VCaP (cell line): ENCODE measurements around the gene PDCD11.

Experiments used
- H3K27ac ChIP-seq: fragments of 450-650 bp; 2 replicates; pipeline ENCODE4 v1.5.1; 2017
- TF ChIP-seq, protein P1 (sequence below): fragments of 450-650 bp; conservative IDR thresholded peaks from 2 replicates; pipeline ENCODE4 v1.5.1; 2017; ENCODE audit warnings: mild to moderate bottlenecking, moderate library complexity

PDCD11 gene

DNA sequence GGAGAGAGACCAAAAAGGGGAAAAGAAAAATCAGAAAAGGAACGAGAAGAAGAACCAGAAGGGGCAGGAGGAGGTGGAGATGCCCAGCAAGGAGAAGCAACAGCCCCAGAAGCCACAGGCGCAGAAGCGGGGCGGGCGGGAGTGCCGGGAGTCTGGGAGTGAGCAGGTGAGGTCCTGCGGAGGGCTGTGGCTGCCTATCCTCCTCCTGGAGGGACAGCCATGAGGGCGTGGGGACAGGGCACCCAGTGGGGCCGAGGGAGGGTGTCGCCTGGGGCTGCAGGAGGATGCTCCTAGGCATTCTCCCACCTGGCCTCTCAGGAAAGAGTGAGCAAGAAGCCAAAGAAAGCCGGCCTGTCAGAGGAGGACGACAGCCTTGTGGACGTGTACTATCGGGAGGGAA lies 44.0 kb downstream of the PDCD11 start:
- TF ChIP-seq, protein P1, sequence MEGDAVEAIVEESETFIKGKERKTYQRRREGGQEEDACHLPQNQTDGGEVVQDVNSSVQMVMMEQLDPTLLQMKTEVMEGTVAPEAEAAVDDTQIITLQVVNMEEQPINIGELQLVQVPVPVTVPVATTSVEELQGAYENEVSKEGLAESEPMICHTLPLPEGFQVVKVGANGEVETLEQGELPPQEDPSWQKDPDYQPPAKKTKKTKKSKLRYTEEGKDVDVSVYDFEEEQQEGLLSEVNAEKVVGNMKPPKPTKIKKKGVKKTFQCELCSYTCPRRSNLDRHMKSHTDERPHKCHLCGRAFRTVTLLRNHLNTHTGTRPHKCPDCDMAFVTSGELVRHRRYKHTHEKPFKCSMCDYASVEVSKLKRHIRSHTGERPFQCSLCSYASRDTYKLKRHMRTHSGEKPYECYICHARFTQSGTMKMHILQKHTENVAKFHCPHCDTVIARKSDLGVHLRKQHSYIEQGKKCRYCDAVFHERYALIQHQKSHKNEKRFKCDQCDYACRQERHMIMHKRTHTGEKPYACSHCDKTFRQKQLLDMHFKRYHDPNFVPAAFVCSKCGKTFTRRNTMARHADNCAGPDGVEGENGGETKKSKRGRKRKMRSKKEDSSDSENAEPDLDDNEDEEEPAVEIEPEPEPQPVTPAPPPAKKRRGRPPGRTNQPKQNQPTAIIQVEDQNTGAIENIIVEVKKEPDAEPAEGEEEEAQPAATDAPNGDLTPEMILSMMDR: no peak
- H3K27ac ChIP-seq: no peak overlapping the region

DNA sequence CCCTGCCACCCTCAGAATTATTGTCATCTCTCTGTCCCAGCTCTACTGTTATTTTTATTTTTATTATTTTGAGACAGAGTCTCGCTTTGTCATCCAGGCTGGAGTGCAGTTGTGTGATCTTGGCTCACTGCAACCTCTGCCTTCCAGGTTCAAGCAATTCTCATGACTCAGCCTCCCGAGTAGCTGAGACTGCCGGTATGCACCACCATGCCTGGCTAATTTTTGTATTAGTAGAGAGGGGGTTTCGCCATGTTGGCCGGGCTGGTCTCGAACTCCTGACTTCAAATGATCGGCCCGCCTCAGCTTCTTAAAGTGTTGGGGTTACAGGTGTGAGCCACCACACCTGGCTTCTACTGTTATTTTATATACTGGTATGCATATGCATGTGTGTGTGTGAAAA lies 44.8 kb downstream of the PDCD11 start:
- H3K27ac ChIP-seq: no peak overlapping the region
- TF ChIP-seq, protein P1: no peak

DNA sequence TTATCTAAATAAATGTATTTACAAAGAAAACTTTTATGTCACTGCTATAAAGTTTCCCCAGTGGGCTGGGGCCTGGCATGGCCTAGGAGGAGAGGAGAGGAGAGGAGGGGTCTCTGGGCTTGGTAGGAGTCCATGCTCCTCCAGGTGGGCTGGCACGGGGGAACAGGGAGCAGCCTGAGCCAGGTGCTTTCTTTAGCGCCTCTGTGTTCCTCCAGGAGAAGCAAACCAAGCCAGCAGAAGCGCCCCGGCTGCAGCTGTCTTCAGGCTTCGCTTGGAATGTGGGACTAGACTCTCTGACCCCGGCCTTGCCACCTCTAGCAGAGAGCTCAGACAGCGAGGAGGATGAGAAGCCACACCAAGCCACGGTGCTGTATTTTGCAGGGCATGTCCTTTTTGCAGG lies 45.2 kb downstream of the PDCD11 start:
- no peak overlapping the region for H3K27ac ChIP-seq

DNA sequence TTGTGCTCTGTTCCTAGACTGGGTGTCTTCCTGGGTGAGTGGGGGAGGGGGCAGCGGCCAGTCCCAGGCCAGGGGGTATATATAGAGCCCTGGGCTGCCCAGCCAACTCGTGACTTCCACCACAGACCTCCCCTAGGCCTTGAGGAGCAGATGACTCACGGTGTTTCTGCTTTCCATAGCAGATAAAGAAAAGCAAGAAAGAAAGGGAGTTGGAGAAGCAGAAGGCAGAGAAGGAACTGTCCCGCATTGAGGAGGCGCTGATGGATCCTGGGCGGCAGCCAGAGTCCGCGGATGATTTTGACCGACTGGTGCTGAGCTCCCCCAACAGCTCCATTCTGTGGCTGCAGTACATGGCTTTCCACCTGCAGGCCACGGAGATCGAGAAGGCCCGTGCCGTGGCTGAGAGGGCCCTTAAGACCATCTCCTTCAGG lies 45.6 kb downstream of the PDCD11 start:
- TF ChIP-seq, protein P1: no peak
- H3K27ac ChIP-seq: no peak overlapping the region

More for the DNA sequence above, 45.2 kb downstream of the PDCD11 start:
- TF ChIP-seq, protein P1: no peak

DNA sequence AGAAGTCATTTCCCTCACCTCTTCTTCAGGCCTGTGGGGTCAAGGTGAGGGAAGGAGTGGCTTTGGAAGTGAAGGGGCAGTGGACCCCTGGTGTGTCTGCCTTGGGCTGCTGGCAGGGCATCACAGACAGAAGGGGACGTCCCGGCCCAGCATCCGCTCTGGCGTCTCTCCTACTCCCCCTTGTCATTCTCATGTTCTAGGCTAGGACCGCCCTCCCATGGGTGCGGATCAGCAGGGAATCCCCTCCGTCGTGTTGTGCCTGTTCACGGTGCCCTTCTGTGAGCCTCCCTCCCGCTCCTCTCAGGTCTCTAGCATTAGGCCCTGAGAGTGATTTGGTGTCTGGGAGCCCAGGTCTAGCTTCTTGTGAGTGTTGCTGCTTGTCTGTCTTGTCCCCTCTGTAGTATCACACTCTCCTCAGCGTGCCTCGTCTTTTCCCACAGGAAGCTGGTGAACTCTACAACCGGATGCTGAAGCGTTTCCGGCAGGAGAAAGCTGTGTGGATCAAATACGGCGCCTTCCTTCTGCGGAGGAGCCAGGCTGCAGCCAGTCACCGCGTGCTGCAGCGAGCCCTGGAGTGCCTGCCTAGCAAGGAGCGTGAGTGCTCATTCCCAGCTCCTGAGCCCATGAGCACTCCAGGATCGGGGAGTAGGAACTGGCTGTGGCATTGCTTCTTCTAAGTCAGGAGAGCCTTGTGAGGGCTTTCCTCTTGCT lies 47.2 kb downstream of the PDCD11 start:
- TF ChIP-seq, protein P1: no peak
- no peak overlapping the region for H3K27ac ChIP-seq

DNA sequence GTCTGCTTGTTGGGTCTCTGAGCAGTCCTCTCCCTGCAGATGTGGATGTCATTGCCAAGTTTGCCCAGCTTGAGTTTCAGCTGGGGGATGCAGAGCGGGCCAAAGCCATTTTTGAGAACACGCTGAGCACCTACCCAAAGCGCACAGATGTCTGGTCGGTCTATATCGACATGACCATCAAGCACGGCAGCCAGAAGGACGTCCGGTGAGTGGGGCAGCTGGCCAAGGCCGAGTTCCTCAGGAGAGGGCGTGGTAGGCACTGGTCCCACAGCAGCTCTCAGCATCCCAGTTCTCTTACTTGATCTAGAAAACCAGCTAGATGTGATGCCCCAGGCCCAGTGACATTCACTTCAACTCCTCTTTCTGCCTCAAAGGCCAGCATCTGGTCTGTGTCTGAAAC lies 48.1 kb downstream of the PDCD11 start:
- TF ChIP-seq, protein P1: no peak
- no peak overlapping the region for H3K27ac ChIP-seq

DNA sequence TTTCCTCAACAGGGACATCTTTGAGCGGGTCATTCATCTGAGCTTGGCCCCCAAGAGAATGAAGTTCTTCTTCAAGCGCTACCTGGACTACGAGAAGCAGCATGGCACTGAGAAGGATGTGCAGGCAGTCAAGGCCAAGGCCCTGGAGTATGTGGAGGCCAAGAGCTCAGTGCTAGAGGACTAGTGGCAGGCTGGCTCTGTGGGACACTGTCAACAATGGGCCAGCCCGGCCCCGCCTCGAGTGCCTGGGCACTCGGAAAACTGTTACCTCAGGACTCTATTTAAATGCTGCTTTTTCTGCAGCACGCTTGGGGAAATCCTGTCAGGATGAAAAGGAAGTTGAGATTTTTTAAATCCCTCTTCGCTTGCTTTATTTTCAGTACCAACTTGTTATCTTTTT lies 48.9 kb downstream of the PDCD11 start:
- TF ChIP-seq, protein P1: no peak
- no peak overlapping the region for H3K27ac ChIP-seq
